Fibroblast of mammary gland (primary cell): ENCODE measurements around the gene NFIA.

Experiments
- DNase-seq: peaks from one replicate; pipeline ENCODE4 v3.0.0-alpha.2; 2010; ENCODE audit warnings: low read depth
- H3K4me3 ChIP-seq: 2 replicates; pipeline ENCODE4 v1.5.1; 2011; ENCODE audit warnings: low read depth, mild to moderate bottlenecking, low read length, moderate library complexity; ENCODE audit not compliant: control insufficient read depth
- TF ChIP-seq, protein P1 (sequence below): conservative IDR thresholded peaks from 2 replicates; pipeline ENCODE4 v1.5.1; 2011; ENCODE audit warnings: low read depth, low read length, inconsistent platforms; ENCODE audit not compliant: control insufficient read depth, insufficient read depth

The NFIA gene

DNA sequence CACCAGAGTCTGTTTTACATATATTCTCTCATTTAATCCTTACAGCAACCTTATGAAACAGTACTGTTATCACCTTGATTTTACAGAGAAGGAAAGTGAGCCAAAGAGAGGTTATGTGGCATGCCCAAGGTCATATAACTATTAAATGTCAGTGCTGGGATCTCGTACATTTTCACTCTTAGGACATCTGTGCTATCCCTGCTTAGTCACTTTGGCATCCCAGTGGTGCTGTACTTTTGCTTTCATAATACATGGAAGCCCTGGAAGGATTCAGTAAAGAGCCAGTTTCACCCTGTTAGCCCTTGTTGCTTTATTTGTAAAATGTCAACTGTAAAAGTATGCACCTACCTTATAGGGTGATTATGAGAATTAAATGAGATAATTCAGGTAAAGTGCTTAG lies 104.4 kb downstream of the NFIA start:
- DNase-seq, result peak; percentile 40
- H3K4me3 ChIP-seq, result no peak overlapping the region
- TF ChIP-seq, protein P1, sequence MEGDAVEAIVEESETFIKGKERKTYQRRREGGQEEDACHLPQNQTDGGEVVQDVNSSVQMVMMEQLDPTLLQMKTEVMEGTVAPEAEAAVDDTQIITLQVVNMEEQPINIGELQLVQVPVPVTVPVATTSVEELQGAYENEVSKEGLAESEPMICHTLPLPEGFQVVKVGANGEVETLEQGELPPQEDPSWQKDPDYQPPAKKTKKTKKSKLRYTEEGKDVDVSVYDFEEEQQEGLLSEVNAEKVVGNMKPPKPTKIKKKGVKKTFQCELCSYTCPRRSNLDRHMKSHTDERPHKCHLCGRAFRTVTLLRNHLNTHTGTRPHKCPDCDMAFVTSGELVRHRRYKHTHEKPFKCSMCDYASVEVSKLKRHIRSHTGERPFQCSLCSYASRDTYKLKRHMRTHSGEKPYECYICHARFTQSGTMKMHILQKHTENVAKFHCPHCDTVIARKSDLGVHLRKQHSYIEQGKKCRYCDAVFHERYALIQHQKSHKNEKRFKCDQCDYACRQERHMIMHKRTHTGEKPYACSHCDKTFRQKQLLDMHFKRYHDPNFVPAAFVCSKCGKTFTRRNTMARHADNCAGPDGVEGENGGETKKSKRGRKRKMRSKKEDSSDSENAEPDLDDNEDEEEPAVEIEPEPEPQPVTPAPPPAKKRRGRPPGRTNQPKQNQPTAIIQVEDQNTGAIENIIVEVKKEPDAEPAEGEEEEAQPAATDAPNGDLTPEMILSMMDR, result no peak

DNA sequence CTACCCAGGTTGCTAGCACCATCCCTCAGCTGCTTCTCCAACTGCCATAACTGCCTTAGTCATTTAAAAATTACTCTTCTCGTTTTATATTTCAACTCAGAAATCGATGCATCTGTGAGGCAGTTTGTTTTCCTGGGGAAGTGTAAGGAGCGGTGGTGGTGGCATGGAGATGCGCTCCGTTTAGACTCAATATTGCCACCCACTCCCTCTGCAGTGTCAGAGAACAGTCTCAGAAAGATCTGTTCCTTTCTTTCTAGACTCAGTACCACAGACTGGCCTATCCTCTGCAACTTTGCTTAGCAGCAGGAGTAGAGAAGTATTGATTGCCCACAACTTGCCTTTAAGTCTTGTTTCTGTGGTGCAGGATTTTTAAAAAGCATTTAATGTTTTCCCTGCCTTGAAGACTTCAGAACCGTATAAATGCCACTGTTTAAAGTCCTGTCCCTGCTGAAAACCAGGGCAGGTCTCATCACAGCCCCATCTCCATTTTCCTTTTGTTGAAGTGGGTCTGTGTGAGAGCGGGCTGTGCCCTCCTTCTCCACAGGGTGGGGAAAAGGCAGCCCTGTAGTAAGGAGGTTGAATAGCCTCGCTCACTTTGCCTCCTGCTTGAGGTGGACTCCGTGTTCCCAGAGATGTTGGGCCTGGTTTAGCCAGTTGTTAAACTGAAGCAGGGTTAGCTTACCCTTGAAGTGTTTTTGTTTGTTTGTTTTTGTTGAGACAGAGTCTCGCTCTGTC lies 105.2 kb downstream of the NFIA start:
- no peak for DNase-seq
- H3K4me3 ChIP-seq, result no peak overlapping the region
- TF ChIP-seq, protein P1, result no peak

DNA sequence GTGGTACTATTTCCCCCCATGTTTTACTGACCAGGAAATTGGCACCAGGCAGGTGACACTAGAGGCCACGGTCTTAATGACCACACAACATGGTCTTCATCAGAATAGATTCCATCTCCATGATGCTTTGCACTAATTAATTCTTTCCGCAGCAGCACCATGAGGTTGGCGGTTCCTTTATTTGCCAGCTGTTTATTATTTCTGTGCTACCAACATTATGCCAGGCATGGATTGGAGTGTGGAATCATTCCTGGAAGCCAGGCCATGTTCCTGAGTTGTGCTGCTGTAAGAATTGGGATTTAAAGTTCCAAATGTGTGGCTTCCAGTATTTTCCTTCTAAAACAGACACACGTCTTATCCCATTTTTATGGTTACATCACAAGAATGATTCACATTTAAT lies 107.8 kb downstream of the NFIA start:
- DNase-seq, result no peak
- TF ChIP-seq, protein P1, result no peak
- no peak overlapping the region for H3K4me3 ChIP-seq

DNA sequence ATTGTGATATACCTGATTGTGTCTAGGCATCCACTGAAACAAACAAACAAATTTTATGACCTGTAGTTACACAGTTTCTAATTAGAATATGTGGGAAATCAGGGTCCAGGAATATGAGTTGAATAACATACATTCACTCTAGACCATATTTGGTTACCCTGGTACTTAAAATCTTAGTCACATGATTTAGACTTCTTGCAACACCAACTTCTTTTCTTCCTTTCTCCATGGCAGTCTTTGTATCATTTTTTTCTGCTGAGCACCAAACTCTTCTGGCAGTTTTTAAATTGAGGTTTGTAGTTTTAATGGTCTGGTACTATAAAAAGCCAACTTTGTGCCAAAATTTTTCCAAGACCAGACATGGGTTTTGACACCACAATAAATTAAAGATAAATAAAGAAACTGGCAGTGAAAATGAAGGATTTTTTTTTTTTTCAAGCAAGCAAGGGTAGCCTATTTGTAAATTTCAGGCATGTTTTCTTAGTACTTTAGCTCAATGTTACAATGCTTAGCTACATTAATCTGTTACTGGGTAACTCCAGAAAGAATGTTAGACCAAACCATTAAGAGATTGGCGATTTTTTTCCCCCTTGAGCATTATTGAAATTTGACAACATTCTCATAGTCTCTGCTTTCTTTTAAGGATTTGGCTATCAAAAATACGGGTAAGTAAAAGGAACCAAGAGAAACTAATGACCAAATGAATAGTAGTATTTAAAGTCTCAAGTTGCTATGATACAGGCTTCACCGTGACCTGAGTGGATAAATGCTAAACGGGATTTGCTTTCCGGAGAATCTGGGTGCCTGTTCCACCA lies 108.5 kb downstream of the NFIA start:
- TF ChIP-seq, protein P1, result no peak
- DNase-seq, result peak; percentile 27
- H3K4me3 ChIP-seq, result no peak overlapping the region

DNA sequence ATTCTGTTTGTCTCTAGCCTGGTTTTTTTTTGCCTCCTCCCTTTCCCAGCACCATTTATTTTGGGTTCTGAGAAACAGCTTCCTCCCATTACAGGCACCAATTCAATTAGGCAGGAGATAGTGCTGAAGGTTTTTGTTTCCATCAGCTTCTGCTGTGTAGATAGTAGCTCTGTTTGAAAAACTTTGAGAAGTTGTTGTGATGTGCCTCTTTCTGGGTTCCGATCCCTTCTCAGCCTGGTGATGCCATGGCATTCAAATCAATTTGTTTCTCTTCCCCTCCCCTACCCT lies 109.0 kb downstream of the NFIA start:
- no peak for DNase-seq
- TF ChIP-seq, protein P1, result no peak
- no peak overlapping the region for H3K4me3 ChIP-seq

DNA sequence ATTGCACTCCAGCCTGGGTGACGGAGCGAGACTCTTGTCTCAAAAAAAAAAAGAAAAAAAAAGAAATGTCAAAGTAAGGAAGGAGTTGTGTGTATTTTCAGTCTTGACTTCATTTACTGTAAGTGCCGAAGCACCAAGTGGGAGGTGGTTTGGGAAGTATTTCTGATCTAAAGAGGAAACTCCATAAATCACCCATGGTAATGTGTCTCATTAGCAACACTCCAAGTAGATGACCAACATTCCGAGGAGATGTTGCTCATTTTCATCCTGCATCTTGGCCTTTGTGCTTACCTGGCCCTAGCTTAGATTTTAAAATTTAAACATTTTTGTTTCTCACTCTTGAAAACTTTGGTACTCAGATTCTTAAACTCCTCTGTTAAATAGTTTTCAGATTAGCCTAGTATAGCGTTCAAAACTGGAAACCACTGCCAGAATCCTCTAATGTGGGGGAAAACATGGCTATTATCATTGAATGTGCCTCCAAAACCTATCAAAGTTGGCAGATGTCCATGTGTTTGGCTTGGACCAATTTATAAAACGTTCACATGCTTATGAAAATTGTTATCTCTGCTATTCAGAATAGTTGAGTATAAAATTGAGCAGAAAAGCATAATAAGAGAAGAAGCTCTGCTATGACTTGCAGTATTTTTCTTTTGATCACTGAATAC lies 110.4 kb downstream of the NFIA start:
- TF ChIP-seq, protein P1, result no peak

More for the DNA sequence above, 110.4 kb downstream of the NFIA start:
- no peak overlapping the region for H3K4me3 ChIP-seq
- no peak for DNase-seq
